IMR-90 (cell line): ENCODE measurements around the gene PLXDC2.

Experiments
- BHLHE40 ChIP-seq: fragments of 150-350 bp; IDR thresholded peaks from 2 replicates; pipeline ENCODE4 v1.6.1; 2016; ENCODE audit warnings: mild to moderate bottlenecking, low read depth, low read length
- CEBPB ChIP-seq: IDR thresholded peaks from 2 replicates; pipeline ENCODE4 v1.6.1; 2012; ENCODE audit warnings: low read depth, low read length, improper control_type of control experiment
- FOS ChIP-seq: fragments of 150-350 bp; IDR thresholded peaks from 2 replicates; pipeline ENCODE4 v1.6.1; 2016; ENCODE audit warnings: low read depth, low read length
- MAFK ChIP-seq: IDR thresholded peaks from 2 replicates; pipeline ENCODE4 v1.6.1; 2012; ENCODE audit warnings: low read depth, low read length, improper control_type of control experiment
- MXI1 ChIP-seq: IDR thresholded peaks from 2 replicates; pipeline ENCODE4 v1.6.1; 2012; ENCODE audit warnings: low read depth, mild to moderate bottlenecking, low read length, moderate library complexity, borderline replicate concordance
- NFE2L2 ChIP-seq: fragments of 150-350 bp; IDR thresholded peaks from 2 replicates; pipeline ENCODE4 v1.6.1; 2016; ENCODE audit warnings: low read depth, mild to moderate bottlenecking, low read length
- POLR2A ChIP-seq: IDR thresholded peaks from 2 replicates; pipeline ENCODE4 v1.6.1; 2012; ENCODE audit warnings: mild to moderate bottlenecking, low read depth, low read length
- RAD21 ChIP-seq: IDR thresholded peaks from 2 replicates; pipeline ENCODE4 v1.6.1; 2012; ENCODE audit warnings: low read length, improper control_type of control experiment
- RFX5 ChIP-seq: IDR thresholded peaks from 2 replicates; pipeline ENCODE4 v1.8.0; 2012; ENCODE audit warnings: low read depth, mild to moderate bottlenecking, low read length, moderate library complexity
- SMC3 ChIP-seq: fragments of 150-350 bp; IDR thresholded peaks from 2 replicates; pipeline ENCODE4 v1.6.1; 2016; ENCODE audit warnings: low read depth, mild to moderate bottlenecking, antibody characterized with exemption, low read length, moderate library complexity
- TF ChIP-seq, protein P1 (sequence below): conservative IDR thresholded peaks from 2 replicates; pipeline ENCODE4 v1.5.1; 2012; ENCODE audit warnings: mild to moderate bottlenecking, low read depth, low read length, improper control_type of control experiment
- TF ChIP-seq, protein P2 (sequence below): fragments of 150-350 bp; IDR thresholded peaks from 2 replicates; pipeline ENCODE4 v1.6.1; 2016; ENCODE audit warnings: low read depth, mild to moderate bottlenecking, low read length, moderate library complexity, borderline replicate concordance

GRCh38 chr10:20237586-20237985, 421.4 kb downstream of the PLXDC2 start:
- TF ChIP-seq, protein P1, sequence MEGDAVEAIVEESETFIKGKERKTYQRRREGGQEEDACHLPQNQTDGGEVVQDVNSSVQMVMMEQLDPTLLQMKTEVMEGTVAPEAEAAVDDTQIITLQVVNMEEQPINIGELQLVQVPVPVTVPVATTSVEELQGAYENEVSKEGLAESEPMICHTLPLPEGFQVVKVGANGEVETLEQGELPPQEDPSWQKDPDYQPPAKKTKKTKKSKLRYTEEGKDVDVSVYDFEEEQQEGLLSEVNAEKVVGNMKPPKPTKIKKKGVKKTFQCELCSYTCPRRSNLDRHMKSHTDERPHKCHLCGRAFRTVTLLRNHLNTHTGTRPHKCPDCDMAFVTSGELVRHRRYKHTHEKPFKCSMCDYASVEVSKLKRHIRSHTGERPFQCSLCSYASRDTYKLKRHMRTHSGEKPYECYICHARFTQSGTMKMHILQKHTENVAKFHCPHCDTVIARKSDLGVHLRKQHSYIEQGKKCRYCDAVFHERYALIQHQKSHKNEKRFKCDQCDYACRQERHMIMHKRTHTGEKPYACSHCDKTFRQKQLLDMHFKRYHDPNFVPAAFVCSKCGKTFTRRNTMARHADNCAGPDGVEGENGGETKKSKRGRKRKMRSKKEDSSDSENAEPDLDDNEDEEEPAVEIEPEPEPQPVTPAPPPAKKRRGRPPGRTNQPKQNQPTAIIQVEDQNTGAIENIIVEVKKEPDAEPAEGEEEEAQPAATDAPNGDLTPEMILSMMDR: no peak
- TF ChIP-seq POLR2A (no peak), MXI1 (no peak), MAFK (no peak), NFE2L2 (no peak), RAD21 (no peak), CEBPB (no peak), FOS (no peak), BHLHE40 (no peak), RFX5 (no peak), SMC3 (no peak)
- TF ChIP-seq, protein P2, sequence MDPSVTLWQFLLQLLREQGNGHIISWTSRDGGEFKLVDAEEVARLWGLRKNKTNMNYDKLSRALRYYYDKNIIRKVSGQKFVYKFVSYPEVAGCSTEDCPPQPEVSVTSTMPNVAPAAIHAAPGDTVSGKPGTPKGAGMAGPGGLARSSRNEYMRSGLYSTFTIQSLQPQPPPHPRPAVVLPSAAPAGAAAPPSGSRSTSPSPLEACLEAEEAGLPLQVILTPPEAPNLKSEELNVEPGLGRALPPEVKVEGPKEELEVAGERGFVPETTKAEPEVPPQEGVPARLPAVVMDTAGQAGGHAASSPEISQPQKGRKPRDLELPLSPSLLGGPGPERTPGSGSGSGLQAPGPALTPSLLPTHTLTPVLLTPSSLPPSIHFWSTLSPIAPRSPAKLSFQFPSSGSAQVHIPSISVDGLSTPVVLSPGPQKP: no peak
